Panc1 (cell line): ENCODE data around the gene ZCCHC8. TPM values are rescaled to one million over a fixed set of nuclear protein-coding genes. Genes with fewer than 3 reads are reported as not detected.

ENCODE experiments used
- ATAC-seq: fragments of 200-7000 bp; cut with Tn5 transposase; 2 replicates; pipeline ENCODE4 v1.9.1; 2020; ENCODE audit warnings: mild to moderate bottlenecking, moderate library complexity
- BruUV-seq: library from RNA; stranded (reverse); fragments of 400-500 nt; replicated peaks from 2 replicates; lab custom pipeline; 2021; lab: Mats Ljungman, UMichigan
- CTCF ChIA-PET: fragments of 300-600 bp; sonication (Branson Sonifier 250); formaldehyde crosslinking; loops from one replicate; lab custom pipeline; 2022; ENCODE audit warnings: antibody characterized with exemption; lab: Charles Lee
- POLR2A ChIA-PET: fragments of 300-600 bp; sonication (Branson Sonifier 250); formaldehyde crosslinking; loops from one replicate; lab custom pipeline; 2022; ENCODE audit warnings: antibody characterized with exemption; lab: Charles Lee
- DNase-seq: peaks from one replicate; pipeline ENCODE4 v3.0.0-alpha.2; 2010; ENCODE audit warnings: low read depth, low spot score
- H3K27ac ChIP-seq: 2 replicates; pipeline ENCODE4 v1.5.1; 2011; ENCODE audit warnings: mild to moderate bottlenecking, low read length, inconsistent platforms
- H3K27me3 ChIP-seq: fragments of 200-500 bp; sonication (Bioruptor generic); 2 replicates; pipeline ENCODE4 v1.6.0; 2014; ENCODE audit warnings: low read length, inconsistent platforms; ENCODE audit not compliant: control insufficient read depth, insufficient read depth
- H3K36me3 ChIP-seq: fragments of 200-500 bp; sonication (Bioruptor generic); 2 replicates; pipeline ENCODE4 v1.5.1; 2014; ENCODE audit warnings: inconsistent platforms, mild to moderate bottlenecking, low read length, moderate library complexity; ENCODE audit not compliant: control insufficient read depth, insufficient read depth
- H3K4me1 ChIP-seq: 2 replicates; pipeline ENCODE4 v1.5.1; 2011; ENCODE audit warnings: inconsistent platforms, mild to moderate bottlenecking, low read length, moderate library complexity; ENCODE audit not compliant: control insufficient read depth, insufficient read depth
- H3K4me3 ChIP-seq, 2 experiments: 2 replicates each; pipeline ENCODE4 v1.5.1; 2011 to 2012; ENCODE audit warnings: low read depth in 2 of 2, low read length in 2 of 2, mild to moderate bottlenecking in 2 of 2, inconsistent platforms in 1 of 2, moderate library complexity in 1 of 2
- H3K9me3 ChIP-seq: fragments of 200-500 bp; sonication (Bioruptor generic); 2 replicates; pipeline ENCODE4 v1.5.1; 2014; ENCODE audit warnings: low read depth, mild to moderate bottlenecking, inconsistent platforms, low read length, moderate library complexity; ENCODE audit not compliant: control insufficient read depth, insufficient read depth
- POLR2AphosphoS5 ChIP-seq: IDR thresholded peaks from 2 replicates; pipeline ENCODE4 v1.6.1; 2012; ENCODE audit warnings: mild to moderate bottlenecking, low read depth, low read length, moderate library complexity
- SIN3A ChIP-seq: IDR thresholded peaks from 2 replicates; pipeline ENCODE4 v1.6.1; 2012; ENCODE audit warnings: low read depth, mild to moderate bottlenecking, low read length, moderate library complexity, borderline replicate concordance; ENCODE audit not compliant: insufficient read depth
- TCF7L2 ChIP-seq: IDR thresholded peaks from 2 replicates; pipeline ENCODE4 v1.6.1; 2011; ENCODE audit warnings: mild to moderate bottlenecking, low read depth, low read length, inconsistent platforms
- in situ Hi-C: cut with HindIII; loops from 2 replicates; pipeline ENCODE4 v1.10.0; 2016; ENCODE audit warnings: low sequenced_read_pairs, low pct_unique_long_range_greater_than_20kb
- intact Hi-C: fragments of 100-400 bp; cut with micrococcal nuclease; formaldehyde crosslinking; loops from one replicate; pipeline ENCODE4 v1.10.0; 2022; ENCODE audit not compliant: unreplicated experiment
- total RNA-seq: library from RNA; stranded (reverse); gene quantifications from one replicate; pipeline ENCODE4 v1.2.1, GENCODE V29; 2021; ENCODE audit not compliant: unreplicated experiment
- TF ChIP-seq, protein P1 (sequence below): fragments of 450-650 bp; IDR thresholded peaks from 2 replicates; pipeline ENCODE4 v1.5.1; 2017; ENCODE audit warnings: mild to moderate bottlenecking
- TF ChIP-seq, protein P2 (sequence below), 2 experiments: IDR thresholded peaks; 2 replicates each; pipeline ENCODE4 v1.6.1; 2011 to 2012; ENCODE audit warnings: low read depth in 2 of 2, control low read depth in 1 of 2, low read length in 1 of 2, mild to moderate bottlenecking in 1 of 2, moderate library complexity in 1 of 2; ENCODE audit not compliant: insufficient read depth in 1 of 2

The ZCCHC8 gene
- total RNA-seq, 1 experiment from 2014 or later = 32.5 TPM

- Histone ChIP-seq H3K4me1 (peaks cover 6% of the 10 kb centered on the region), H3K4me3 (peak overlapping the region; percentile 72 to 88; a peak in 3 of 4 replicates), H3K36me3 (peaks cover 22% of the 10 kb centered on the region), H3K27me3 (no peaks in the 10 kb centered on the region), H3K9me3 (no peaks in the 10 kb centered on the region), H3K27ac (peak overlapping the region; percentile 77)
- DNase-seq (no peak), ATAC-seq (0 out of 2 replicates have a peak, but pooled peaks have one; percentile 2)
- CTCF ChIA-PET = interaction anchor here (0.6 kb wide), 2 partner anchors 30 to 262 kb away, joined by 3 to 6 read pairs; no protein-coding TSS in a partner anchor
- intact Hi-C loops = no loop called here
- BruUV-seq = TSS peak; percentile 70
- POLR2A ChIA-PET = interaction anchor here (0.6 to 1.6 kb wide), 5 partner anchors 25 to 275 kb away, joined by 3 to 7 read pairs (median 4); no protein-coding TSS in a partner anchor
- TF ChIP-seq TCF7L2 = no peak
- TF ChIP-seq, protein P1, sequence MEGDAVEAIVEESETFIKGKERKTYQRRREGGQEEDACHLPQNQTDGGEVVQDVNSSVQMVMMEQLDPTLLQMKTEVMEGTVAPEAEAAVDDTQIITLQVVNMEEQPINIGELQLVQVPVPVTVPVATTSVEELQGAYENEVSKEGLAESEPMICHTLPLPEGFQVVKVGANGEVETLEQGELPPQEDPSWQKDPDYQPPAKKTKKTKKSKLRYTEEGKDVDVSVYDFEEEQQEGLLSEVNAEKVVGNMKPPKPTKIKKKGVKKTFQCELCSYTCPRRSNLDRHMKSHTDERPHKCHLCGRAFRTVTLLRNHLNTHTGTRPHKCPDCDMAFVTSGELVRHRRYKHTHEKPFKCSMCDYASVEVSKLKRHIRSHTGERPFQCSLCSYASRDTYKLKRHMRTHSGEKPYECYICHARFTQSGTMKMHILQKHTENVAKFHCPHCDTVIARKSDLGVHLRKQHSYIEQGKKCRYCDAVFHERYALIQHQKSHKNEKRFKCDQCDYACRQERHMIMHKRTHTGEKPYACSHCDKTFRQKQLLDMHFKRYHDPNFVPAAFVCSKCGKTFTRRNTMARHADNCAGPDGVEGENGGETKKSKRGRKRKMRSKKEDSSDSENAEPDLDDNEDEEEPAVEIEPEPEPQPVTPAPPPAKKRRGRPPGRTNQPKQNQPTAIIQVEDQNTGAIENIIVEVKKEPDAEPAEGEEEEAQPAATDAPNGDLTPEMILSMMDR = no peak
- no peak for TF ChIP-seq POLR2AphosphoS5
- TF ChIP-seq SIN3A = no peak
- TF ChIP-seq, protein P2, sequence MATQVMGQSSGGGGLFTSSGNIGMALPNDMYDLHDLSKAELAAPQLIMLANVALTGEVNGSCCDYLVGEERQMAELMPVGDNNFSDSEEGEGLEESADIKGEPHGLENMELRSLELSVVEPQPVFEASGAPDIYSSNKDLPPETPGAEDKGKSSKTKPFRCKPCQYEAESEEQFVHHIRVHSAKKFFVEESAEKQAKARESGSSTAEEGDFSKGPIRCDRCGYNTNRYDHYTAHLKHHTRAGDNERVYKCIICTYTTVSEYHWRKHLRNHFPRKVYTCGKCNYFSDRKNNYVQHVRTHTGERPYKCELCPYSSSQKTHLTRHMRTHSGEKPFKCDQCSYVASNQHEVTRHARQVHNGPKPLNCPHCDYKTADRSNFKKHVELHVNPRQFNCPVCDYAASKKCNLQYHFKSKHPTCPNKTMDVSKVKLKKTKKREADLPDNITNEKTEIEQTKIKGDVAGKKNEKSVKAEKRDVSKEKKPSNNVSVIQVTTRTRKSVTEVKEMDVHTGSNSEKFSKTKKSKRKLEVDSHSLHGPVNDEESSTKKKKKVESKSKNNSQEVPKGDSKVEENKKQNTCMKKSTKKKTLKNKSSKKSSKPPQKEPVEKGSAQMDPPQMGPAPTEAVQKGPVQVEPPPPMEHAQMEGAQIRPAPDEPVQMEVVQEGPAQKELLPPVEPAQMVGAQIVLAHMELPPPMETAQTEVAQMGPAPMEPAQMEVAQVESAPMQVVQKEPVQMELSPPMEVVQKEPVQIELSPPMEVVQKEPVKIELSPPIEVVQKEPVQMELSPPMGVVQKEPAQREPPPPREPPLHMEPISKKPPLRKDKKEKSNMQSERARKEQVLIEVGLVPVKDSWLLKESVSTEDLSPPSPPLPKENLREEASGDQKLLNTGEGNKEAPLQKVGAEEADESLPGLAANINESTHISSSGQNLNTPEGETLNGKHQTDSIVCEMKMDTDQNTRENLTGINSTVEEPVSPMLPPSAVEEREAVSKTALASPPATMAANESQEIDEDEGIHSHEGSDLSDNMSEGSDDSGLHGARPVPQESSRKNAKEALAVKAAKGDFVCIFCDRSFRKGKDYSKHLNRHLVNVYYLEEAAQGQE (IDR thresholded peaks at IDR 0.05; ENCODE audit: insufficient read depth in 1 of 2, low read depth in 2 of 2, low read length in 1 of 2) = no peak
- in situ Hi-C loops = no loop called here
Measured at GRCh38 chr12:122501489-122501989, 807 bp upstream of the ZCCHC8 start.

DNA sequence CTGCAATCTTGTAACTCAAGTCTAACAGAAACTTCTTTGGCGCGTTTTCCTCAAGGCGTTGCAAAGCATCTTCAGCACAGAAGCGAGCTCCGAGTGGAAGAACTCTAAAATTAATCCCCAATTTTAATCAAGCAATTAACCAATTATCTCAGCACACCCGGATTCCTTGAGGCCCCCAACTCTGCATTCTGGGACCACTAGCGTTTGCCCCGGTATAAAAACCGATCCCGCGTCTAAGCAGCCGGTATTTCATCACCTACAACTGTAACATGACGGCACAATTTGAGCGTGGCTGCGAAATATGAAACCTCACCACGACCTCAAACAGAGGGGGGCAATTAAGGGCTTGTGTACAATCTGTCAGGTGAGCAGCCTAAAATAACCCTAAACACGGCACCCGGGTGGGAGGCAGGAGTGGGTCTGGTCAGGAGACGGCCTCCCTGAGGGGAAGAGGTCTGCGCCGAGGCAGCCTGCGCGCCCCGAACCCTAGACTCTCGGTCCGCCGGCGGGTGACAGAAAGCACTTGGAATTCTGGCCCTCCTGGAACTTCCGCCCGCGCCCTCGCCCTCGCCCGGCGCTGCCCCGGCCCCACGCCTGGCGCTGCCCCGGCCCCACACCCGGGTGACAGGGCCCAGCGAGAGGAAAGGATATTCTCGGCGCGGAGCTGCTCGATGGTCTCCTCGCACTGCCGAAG lies 594 bp downstream of the ZCCHC8 start:
- no peak for DNase-seq
- no peak for TF ChIP-seq TCF7L2
- TF ChIP-seq, protein P1 = no peak
- no peak for TF ChIP-seq SIN3A
- no peak for TF ChIP-seq POLR2AphosphoS5
- TF ChIP-seq, protein P2 (IDR thresholded peaks at IDR 0.05; ENCODE audit: insufficient read depth in 1 of 2, low read depth in 2 of 2, low read length in 1 of 2) = no peak
- CTCF ChIA-PET = no interaction called here
- H3K4me3 ChIP-seq = peak overlapping the region; percentile 72 to 88
- POLR2A ChIA-PET = interaction anchor here (1.0 to 1.6 kb wide), 2 partner anchors 94 to 101 kb away, joined by 3 to 4 read pairs; no protein-coding TSS in a partner anchor
- H3K9me3 ChIP-seq = no peaks in the 10 kb centered on the region
- intact Hi-C loops = no loop called here
- no peaks in the 10 kb centered on the region for H3K27me3 ChIP-seq
- in situ Hi-C loops = no loop called here
- peak; percentile 33 for ATAC-seq
- H3K27ac ChIP-seq = peak overlapping the region; percentile 96
- peaks cover 6% of the 10 kb centered on the region for H3K4me1 ChIP-seq
- H3K36me3 ChIP-seq = peaks cover 12% of the 10 kb centered on the region
- BruUV-seq = no TSS peak
